Astrocyte (in vitro differentiated cells and primary cell): ENCODE results near the gene S100A16. TPM values are rescaled to one million over a fixed set of nuclear protein-coding genes. Genes with fewer than 3 reads are reported as not detected.
A peak's percentile ranks its signal among the peaks of the same experiment; 100 is the strongest.
"Not testable (repeated sequence)": the region's sequence is repeated elsewhere in the genome, so short reads cannot be mapped to it uniquely, and the experiment has no call there.

ENCODE experiments used
- DNase-seq: peaks from one replicate; pipeline ENCODE4 v3.0.0-alpha.2; 2010; ENCODE audit warnings: low read depth
- FAIRE-seq: peaks from 2 replicates; lab custom pipeline; 2011; peaks lifted over from hg19 to GRCh38; lab: Jason Lieb, UNC
- H2AFZ ChIP-seq: 2 replicates; pipeline ENCODE4 v1.6.0; 2012; ENCODE audit warnings: low read depth, low read length, inconsistent platforms
- H3K27ac ChIP-seq: 2 replicates; pipeline ENCODE4 v1.5.1; 2011; ENCODE audit warnings: low read depth, low read length, inconsistent platforms
- H3K27me3 ChIP-seq: 2 replicates; pipeline ENCODE4 v1.6.0; 2011; ENCODE audit warnings: low read length, inconsistent platforms; ENCODE audit not compliant: insufficient read depth
- H3K36me3 ChIP-seq: 2 replicates; pipeline ENCODE4 v1.5.1; 2011; ENCODE audit warnings: low read length, inconsistent platforms; ENCODE audit not compliant: insufficient read depth
- H3K4me1 ChIP-seq: 2 replicates; pipeline ENCODE4 v1.5.1; 2011; ENCODE audit warnings: low read length, inconsistent platforms; ENCODE audit not compliant: insufficient read depth
- H3K4me2 ChIP-seq: 2 replicates; pipeline ENCODE4 v1.6.0; 2012; ENCODE audit warnings: low read length, inconsistent platforms
- H3K4me3 ChIP-seq: 2 replicates; pipeline ENCODE4 v1.5.1; 2011; ENCODE audit warnings: low read depth, mild to moderate bottlenecking, low read length, inconsistent platforms; ENCODE audit not compliant: insufficient read depth
- H3K79me2 ChIP-seq: 2 replicates; pipeline ENCODE4 v1.6.0; 2012; ENCODE audit warnings: mild to moderate bottlenecking, low read length, inconsistent platforms; ENCODE audit not compliant: insufficient read depth
- H3K9ac ChIP-seq: 2 replicates; pipeline ENCODE4 v1.6.0; 2012; ENCODE audit warnings: mild to moderate bottlenecking, low read length, inconsistent platforms
- H3K9me3 ChIP-seq: 2 replicates; pipeline ENCODE4 v1.5.1; 2012; ENCODE audit warnings: low read depth, mild to moderate bottlenecking, low read length, inconsistent platforms; ENCODE audit not compliant: insufficient read depth
- H4K20me1 ChIP-seq: 2 replicates; pipeline ENCODE4 v1.6.0; 2012; ENCODE audit warnings: low read length, inconsistent platforms; ENCODE audit not compliant: insufficient read depth
- H3K27ac Mint-ChIP-seq: one replicate; pipeline ENCODE4 v1.8.0; 2021; ENCODE audit warnings: mild to moderate bottlenecking, mixed read lengths; ENCODE audit not compliant: unreplicated experiment
- H3K27me3 Mint-ChIP-seq: one replicate; pipeline ENCODE4 v1.8.0; 2021; ENCODE audit warnings: low read depth, mixed read lengths; ENCODE audit not compliant: unreplicated experiment
- H3K36me3 Mint-ChIP-seq: one replicate; pipeline ENCODE4 v1.8.0; 2021; ENCODE audit warnings: low read depth, mixed read lengths; ENCODE audit not compliant: unreplicated experiment
- H3K4me1 Mint-ChIP-seq: one replicate; pipeline ENCODE4 v1.8.0; 2021; ENCODE audit warnings: low read depth, mixed read lengths; ENCODE audit not compliant: unreplicated experiment
- H3K4me3 Mint-ChIP-seq: one replicate; pipeline ENCODE4 v1.8.0; 2021; ENCODE audit warnings: mild to moderate bottlenecking, moderate library complexity, mixed read lengths; ENCODE audit not compliant: unreplicated experiment
- H3K9me3 Mint-ChIP-seq: one replicate; pipeline ENCODE4 v1.8.0; 2021; ENCODE audit warnings: mild to moderate bottlenecking, mixed read lengths; ENCODE audit not compliant: unreplicated experiment
- EZH2 ChIP-seq: IDR thresholded peaks from 2 replicates; pipeline ENCODE4 v1.6.1; 2012; ENCODE audit warnings: mild to moderate bottlenecking, low read length, inconsistent platforms; ENCODE audit not compliant: insufficient read depth
- total RNA-seq: library from RNA; stranded (reverse); gene quantifications from 2 replicates; pipeline ENCODE4 v1.2.1, GENCODE V29; 2021
- TF ChIP-seq, protein P1 (sequence below): IDR thresholded peaks from 2 replicates; pipeline ENCODE4 v1.5.1; 2011; ENCODE audit warnings: low read depth, mild to moderate bottlenecking, inconsistent platforms, low read length, moderate library complexity; ENCODE audit not compliant: insufficient read depth

S100A16 gene
- total RNA-seq, 1 donor from 2014 or later: 54.4 TPM

DNA sequence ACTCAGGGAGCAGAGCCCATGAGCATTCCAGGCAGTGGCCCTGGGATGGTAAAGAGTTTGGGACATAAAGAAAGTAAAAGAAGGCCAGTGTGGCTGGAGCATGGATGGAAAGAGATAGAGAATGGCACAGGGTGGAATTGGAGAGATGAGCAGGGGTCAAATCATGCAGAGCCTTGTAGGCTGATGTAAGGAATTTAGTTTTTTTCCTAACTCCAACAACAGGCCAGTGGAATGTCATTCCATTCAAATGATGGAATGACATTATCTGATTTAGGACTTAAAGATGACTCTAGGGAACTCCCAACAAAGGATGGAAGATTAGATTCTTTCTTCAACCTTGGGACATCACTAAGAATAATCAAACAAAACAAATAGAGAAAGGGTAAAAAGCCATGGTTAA is 34.4 kb downstream of the S100A16 start:
- Histone ChIP-seq H3K79me2 (no peaks in the 10 kb centered on the region), H3K9ac (no peak overlapping the region), H3K4me2 (peak overlapping the region; percentile 9), H3K27me3 (no peaks in the 10 kb centered on the region), H3K4me3 (no peak overlapping the region), H3K27ac (no peak overlapping the region), H3K36me3 (no peaks in the 10 kb centered on the region), H2AFZ (no peak overlapping the region), H4K20me1 (no peaks in the 10 kb centered on the region), H3K4me1 (peaks cover under 1% of the 10 kb centered on the region), H3K9me3 (no peaks in the 10 kb centered on the region)
- TF ChIP-seq, protein P1, sequence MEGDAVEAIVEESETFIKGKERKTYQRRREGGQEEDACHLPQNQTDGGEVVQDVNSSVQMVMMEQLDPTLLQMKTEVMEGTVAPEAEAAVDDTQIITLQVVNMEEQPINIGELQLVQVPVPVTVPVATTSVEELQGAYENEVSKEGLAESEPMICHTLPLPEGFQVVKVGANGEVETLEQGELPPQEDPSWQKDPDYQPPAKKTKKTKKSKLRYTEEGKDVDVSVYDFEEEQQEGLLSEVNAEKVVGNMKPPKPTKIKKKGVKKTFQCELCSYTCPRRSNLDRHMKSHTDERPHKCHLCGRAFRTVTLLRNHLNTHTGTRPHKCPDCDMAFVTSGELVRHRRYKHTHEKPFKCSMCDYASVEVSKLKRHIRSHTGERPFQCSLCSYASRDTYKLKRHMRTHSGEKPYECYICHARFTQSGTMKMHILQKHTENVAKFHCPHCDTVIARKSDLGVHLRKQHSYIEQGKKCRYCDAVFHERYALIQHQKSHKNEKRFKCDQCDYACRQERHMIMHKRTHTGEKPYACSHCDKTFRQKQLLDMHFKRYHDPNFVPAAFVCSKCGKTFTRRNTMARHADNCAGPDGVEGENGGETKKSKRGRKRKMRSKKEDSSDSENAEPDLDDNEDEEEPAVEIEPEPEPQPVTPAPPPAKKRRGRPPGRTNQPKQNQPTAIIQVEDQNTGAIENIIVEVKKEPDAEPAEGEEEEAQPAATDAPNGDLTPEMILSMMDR: no peak
- DNase-seq (no peak), FAIRE-seq (peak; percentile 84)
- H3K4me3 Mint-ChIP-seq: peak overlapping the region; percentile 58
- H3K27ac Mint-ChIP-seq: peak overlapping the region; percentile 78
- H3K36me3 Mint-ChIP-seq: no peaks in the 10 kb centered on the region
- H3K9me3 Mint-ChIP-seq: peaks cover 2% of the 10 kb centered on the region
- peaks cover 14% of the 10 kb centered on the region for H3K4me1 Mint-ChIP-seq
- H3K27me3 Mint-ChIP-seq: no peaks in the 10 kb centered on the region

DNA sequence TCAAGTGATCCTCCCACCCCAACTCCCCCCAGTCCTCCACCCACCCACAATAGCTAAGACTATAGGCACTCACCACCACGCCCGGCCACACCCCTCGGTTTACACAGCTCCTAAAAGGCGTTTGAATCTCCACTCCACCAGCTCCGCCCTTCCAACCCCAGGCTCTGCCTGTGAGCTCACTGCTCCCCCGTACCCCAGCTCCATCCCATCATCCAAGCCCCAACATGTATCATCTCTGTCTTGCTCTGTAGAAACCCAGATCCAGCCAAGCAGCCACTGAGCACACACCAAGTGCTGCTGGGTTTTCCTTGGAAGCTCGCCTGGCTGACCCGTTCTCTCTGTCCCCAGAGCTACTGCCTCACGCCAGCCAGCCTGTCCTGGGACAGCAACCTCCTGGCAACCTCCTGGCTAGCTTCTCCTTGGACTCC is 35.3 kb downstream of the S100A16 start:
- H3K27me3 ChIP-seq: no peaks in the 10 kb centered on the region
- FAIRE-seq (no peak), DNase-seq (no peak)
- H4K20me1 ChIP-seq: no peaks in the 10 kb centered on the region
- H3K4me2 ChIP-seq: no peak overlapping the region
- H3K27ac ChIP-seq: no peak overlapping the region
- TF ChIP-seq EZH2: no peak
- TF ChIP-seq, protein P1: no peak
- peaks cover 2% of the 10 kb centered on the region for H3K9me3 Mint-ChIP-seq
- H3K4me1 ChIP-seq: peaks cover 9% of the 10 kb centered on the region
- H2AFZ ChIP-seq: no peak overlapping the region
- H3K36me3 Mint-ChIP-seq: no peaks in the 10 kb centered on the region
- peaks cover 22% of the 10 kb centered on the region for H3K4me1 Mint-ChIP-seq
- no peaks in the 10 kb centered on the region for H3K36me3 ChIP-seq
- no peak overlapping the region for H3K9ac ChIP-seq
- no peaks in the 10 kb centered on the region for H3K27me3 Mint-ChIP-seq
- H3K79me2 ChIP-seq: no peaks in the 10 kb centered on the region
- H3K27ac Mint-ChIP-seq: peak overlapping the region; percentile 1
- no peak overlapping the region for H3K4me3 Mint-ChIP-seq
- no peak overlapping the region for H3K4me3 ChIP-seq
- no peaks in the 10 kb centered on the region for H3K9me3 ChIP-seq

DNA sequence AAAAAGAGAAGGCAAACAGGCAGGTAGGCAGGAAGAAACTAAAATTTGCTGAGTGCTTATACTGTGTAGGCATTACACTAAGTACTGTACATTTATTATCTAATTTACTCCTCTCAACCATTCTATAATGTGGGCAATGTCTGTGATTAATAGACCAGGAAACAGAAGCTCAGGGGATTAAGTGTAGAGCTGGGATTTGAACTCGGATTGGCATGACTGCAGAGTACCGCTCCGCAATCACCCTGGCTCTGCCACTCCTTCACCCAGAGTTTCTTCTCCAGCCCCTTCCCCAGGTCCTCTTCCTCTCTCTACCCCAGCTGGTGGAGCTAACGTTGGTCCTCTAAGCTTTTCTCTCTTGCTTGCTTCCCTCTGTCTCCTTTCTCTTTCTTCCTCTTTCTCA is 35.8 kb downstream of the S100A16 start:
- no peaks in the 10 kb centered on the region for H3K27me3 Mint-ChIP-seq
- H3K4me2 ChIP-seq: no peak overlapping the region
- H3K4me3 ChIP-seq: no peak overlapping the region
- no peak overlapping the region for H3K9ac ChIP-seq
- H2AFZ ChIP-seq: no peak overlapping the region
- H3K27ac ChIP-seq: no peak overlapping the region
- peaks cover 2% of the 10 kb centered on the region for H3K9me3 Mint-ChIP-seq
- peaks cover 24% of the 10 kb centered on the region for H3K4me1 Mint-ChIP-seq
- H3K79me2 ChIP-seq: no peaks in the 10 kb centered on the region
- peaks cover 14% of the 10 kb centered on the region for H3K4me1 ChIP-seq
- no peaks in the 10 kb centered on the region for H3K27me3 ChIP-seq
- no peaks in the 10 kb centered on the region for H3K9me3 ChIP-seq
- H3K36me3 Mint-ChIP-seq: no peaks in the 10 kb centered on the region
- H3K27ac Mint-ChIP-seq: no peak overlapping the region
- DNase-seq (no peak), FAIRE-seq (no peak)
- TF ChIP-seq EZH2: no peak
- TF ChIP-seq, protein P1: no peak
- H3K36me3 ChIP-seq: no peaks in the 10 kb centered on the region
- H4K20me1 ChIP-seq: no peaks in the 10 kb centered on the region
- no peak overlapping the region for H3K4me3 Mint-ChIP-seq

DNA sequence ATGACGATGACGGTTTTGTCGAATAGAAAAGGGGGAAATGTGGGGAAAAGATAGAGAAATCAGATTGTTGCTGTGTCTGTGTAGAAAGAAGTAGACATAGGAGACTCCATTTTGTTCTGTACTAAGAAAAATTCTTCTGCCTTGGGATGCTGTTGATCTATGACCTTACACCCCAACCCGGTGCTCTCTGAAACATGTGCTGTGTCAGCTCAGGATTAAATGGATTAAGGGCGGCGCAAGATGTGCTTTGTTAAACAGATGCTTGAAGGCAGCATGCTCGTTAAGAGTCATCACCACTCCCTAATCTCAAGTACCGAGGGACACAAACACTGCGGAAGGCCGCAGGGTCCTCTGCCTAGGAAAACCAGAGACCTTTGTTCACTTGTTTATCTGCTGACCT is 37.4 kb downstream of the S100A16 start:
- not testable (repeated sequence) for DNase-seq, H3K4me3 Mint-ChIP-seq, H3K4me2 ChIP-seq, H3K27ac Mint-ChIP-seq, H3K36me3 Mint-ChIP-seq, H3K9ac ChIP-seq, H3K27me3 Mint-ChIP-seq, H2AFZ ChIP-seq, H3K9me3 Mint-ChIP-seq, H3K4me3 ChIP-seq, H4K20me1 ChIP-seq, FAIRE-seq, H3K27me3 ChIP-seq, H3K9me3 ChIP-seq, H3K27ac ChIP-seq, H3K79me2 ChIP-seq, H3K36me3 ChIP-seq
- peaks cover 24% of the 10 kb centered on the region for H3K4me1 Mint-ChIP-seq
- peaks cover 21% of the 10 kb centered on the region for H3K4me1 ChIP-seq
